Stimulated activated CD8-positive, alpha-beta memory T cell treated with anti-CD3 and anti-CD28 coated beads, Interleukin-4, amount 100 ng/mL, for 48 hours (primary cell): ENCODE data around the gene PHC2.

Source experiments
- DNase-seq: peaks from one replicate; pipeline ENCODE4 v3.0.0-alpha.2; 2020

PHC2 gene

GRCh38 chr1:33414879-33415278 is 16.0 kb downstream of the PHC2 start:
- no peak for DNase-seq

- no peak for DNase-seq
Measured at GRCh38 chr1:33410091-33410701, 20.7 kb downstream of the PHC2 start.

- DNase-seq: no peak
Measured at GRCh38 chr1:33408093-33408436, 22.8 kb downstream of the PHC2 start.

GRCh38 chr1:33407352-33408092 is 23.4 kb downstream of the PHC2 start:
- DNase-seq: no peak

- no peak for DNase-seq
Measured at GRCh38 chr1:33402206-33402605, 28.7 kb downstream of the PHC2 start.

- DNase-seq: no peak
Measured at GRCh38 chr1:33401471-33401870, 29.4 kb downstream of the PHC2 start.

GRCh38 chr1:33400153-33400911 is 30.6 kb downstream of the PHC2 start:
- DNase-seq: no peak

GRCh38 chr1:33399375-33399774 is 31.5 kb downstream of the PHC2 start:
- DNase-seq: no peak

GRCh38 chr1:33397994-33398393 is 32.9 kb downstream of the PHC2 start:
- DNase-seq: no peak

- DNase-seq: no peak
Measured at GRCh38 chr1:33397125-33397506, 33.8 kb downstream of the PHC2 start.

- DNase-seq: no peak
Measured at GRCh38 chr1:33396188-33397124, 34.4 kb downstream of the PHC2 start.

GRCh38 chr1:33394770-33395169 is 36.1 kb downstream of the PHC2 start:
- DNase-seq: no peak

- no peak for DNase-seq
Measured at GRCh38 chr1:33393991-33394390, 36.9 kb downstream of the PHC2 start.

- DNase-seq: no peak
Measured at GRCh38 chr1:33393524-33393923, 37.4 kb downstream of the PHC2 start.

- no peak for DNase-seq
Measured at GRCh38 chr1:33392639-33393038, 38.3 kb downstream of the PHC2 start.

- no peak for DNase-seq
Measured at GRCh38 chr1:33392206-33392605, 38.7 kb downstream of the PHC2 start.

- no peak for DNase-seq
Measured at GRCh38 chr1:33391343-33392078, 39.4 kb downstream of the PHC2 start.

GRCh38 chr1:33390542-33390941 is 40.4 kb downstream of the PHC2 start:
- DNase-seq: no peak

- no peak for DNase-seq
Measured at GRCh38 chr1:33388805-33389771, 41.8 kb downstream of the PHC2 start.

GRCh38 chr1:33387625-33388024 is 43.3 kb downstream of the PHC2 start:
- no peak for DNase-seq

GRCh38 chr1:33385251-33385650 is 45.6 kb downstream of the PHC2 start:
- DNase-seq: no peak
